ENCODE data around the gene RPS27. TPM values are rescaled to one million over a fixed set of nuclear protein-coding genes. Genes with fewer than 3 reads are reported as not detected.

Gene RPS27
- total and polyA plus RNA-seq, 2 of the 13 experiments (the other 11 are each of a cell fraction or from before 2014, with no cell fraction given): 3,737 to 9,964 TPM

GRCh38 chr1:153963030-153963849, 27.3 kb upstream of the RPS27 start, which contains the start of gene SLC39A1 (continued):
- TF ChIP-seq SRSF4 (IDR thresholded peaks at IDR 0.05; ENCODE audit: low read depth, low read length, poor library complexity, severe bottlenecking) (no peak), TEF (CRISPR knock-in tag; IDR thresholded peaks at IDR 0.05) (no peak), KDM1A (CRISPR knock-in tag; IDR thresholded peaks at IDR 0.05) (no peak), GFI1 (CRISPR knock-in tag; IDR thresholded peaks at IDR 0.05; ENCODE audit: borderline replicate concordance) (no peak), JUND (CRISPR knock-in tag; IDR thresholded peaks at IDR 0.05) (0 out of 2 replicates have a peak, but pooled peaks have one; percentile 45), HNF1A (IDR thresholded peaks at IDR 0.05; ENCODE audit: low read depth) (no peak), HNF1A (CRISPR knock-in tag; IDR thresholded peaks at IDR 0.05; ENCODE audit: borderline replicate concordance) (peak; percentile 40; the same call in 1 of the 2 replicates), ZZZ3 (CRISPR knock-in tag; IDR thresholded peaks at IDR 0.05; ENCODE audit: borderline replicate concordance) (no peak; the same call in 1 of the 2 replicates), NR2F6 (IDR thresholded peaks at IDR 0.05) (no peak), NR2F6 (CRISPR knock-in tag; IDR thresholded peaks at IDR 0.05) (no peak; the same call in 1 of the 2 replicates), ZNF232 (CRISPR knock-in tag; IDR thresholded peaks at IDR 0.05; ENCODE audit: borderline replicate concordance) (peak; percentile 60; the same call in 1 of the 2 replicates), NFIB (CRISPR knock-in tag; IDR thresholded peaks at IDR 0.05; ENCODE audit: borderline replicate concordance) (no peak), SOX5 (CRISPR knock-in tag; IDR thresholded peaks at IDR 0.05; ENCODE audit: borderline replicate concordance) (no peak; the same call in 1 of the 2 replicates), RCOR2 (CRISPR knock-in tag; IDR thresholded peaks at IDR 0.05) (no peak), RERE (CRISPR knock-in tag; IDR thresholded peaks at IDR 0.05; ENCODE audit: low read depth) (no peak), BCL6 (CRISPR knock-in tag; IDR thresholded peaks at IDR 0.05) (0 out of 2 replicates have a peak, but pooled peaks have one; percentile 12), ZNF543 (CRISPR knock-in tag; IDR thresholded peaks at IDR 0.05) (no peak), ZNF572 (CRISPR knock-in tag; IDR thresholded peaks at IDR 0.05) (0 out of 2 replicates have a peak, but pooled peaks have one; percentile 33), ZNF550 (CRISPR knock-in tag; IDR thresholded peaks at IDR 0.05; ENCODE audit: borderline replicate concordance) (no peak), ELF4 (CRISPR knock-in tag; IDR thresholded peaks at IDR 0.05; ENCODE audit: borderline replicate concordance) (0 out of 2 replicates have a peak, but pooled peaks have one; percentile 17)
